Vagina (tissue), 2 donors: ENCODE measurements around the gene LY6G6D.

ENCODE experiments used
- CTCF ChIP-seq, 3 experiments: fragments of 450-650 bp in 2 of 3; fragments of 200-600 bp in 1 of 3; sonication (generic) in 1 of 3; IDR thresholded peaks; one replicate each; pipeline ENCODE4 v1.5.1; 2017 to 2019; ENCODE audit warnings: antibody characterized with exemption in 3 of 3, mild to moderate bottlenecking in 2 of 3, moderate library complexity in 2 of 3
- POLR2A ChIP-seq, 2 donors: fragments of 450-650 bp; IDR thresholded peaks; one replicate each; pipeline ENCODE4 v1.6.1; 2017; ENCODE audit warnings: antibody characterized with exemption in 2 of 2, mild to moderate bottlenecking in 2 of 2, moderate library complexity in 2 of 2

- TF ChIP-seq CTCF (IDR thresholded peaks at IDR 0.05) (no peak), POLR2A (IDR thresholded peaks at IDR 0.05) (no peak)
Measured at GRCh38 chr6:31749301-31750036, 34.3 kb downstream of the LY6G6D start.
